ENCODE results near the gene SMTN.

The SMTN gene

GRCh38 chr22:31150615-31151014 lies 69.5 kb downstream of the SMTN start:
- H3K4me3 ChIP-seq (replicated peaks; ENCODE audit: insufficient read depth, low read length) = no peak overlapping the region
- no peak for DNase-seq (ENCODE audit: low read depth in 1 of 2, low spot score in 1 of 2)
- H3K27ac ChIP-seq (replicated peaks) = no peak overlapping the region
- no peaks in the 10 kb centered on the region for H3K27me3 ChIP-seq (ENCODE audit: insufficient read depth, poor library complexity, severe bottlenecking)
- TF ChIP-seq GABPA (IDR thresholded peaks at IDR 0.05; ENCODE audit: low read depth) (no peak), REST (IDR thresholded peaks at IDR 0.05; ENCODE audit: insufficient replicate concordance, low read depth) (no peak), POLR2AphosphoS5 (IDR thresholded peaks at IDR 0.05; ENCODE audit: low read depth) (no peak), SPI1 (IDR thresholded peaks at IDR 0.05; ENCODE audit: borderline replicate concordance, low read depth) (no peak), CTCF (IDR thresholded peaks at IDR 0.05; ENCODE audit: insufficient read depth, low read length) (no peak)

GRCh38 chr22:31151872-31152271 lies 70.8 kb downstream of the SMTN start:
- Histone ChIP-seq H3K27ac (replicated peaks) (no peak overlapping the region), H3K4me3 (replicated peaks; ENCODE audit: insufficient read depth, low read length) (no peak overlapping the region), H3K27me3 (ENCODE audit: insufficient read depth, poor library complexity, severe bottlenecking) (no peaks in the 10 kb centered on the region)
- no peak for TF ChIP-seq GABPA (IDR thresholded peaks at IDR 0.05; ENCODE audit: low read depth)
- TF ChIP-seq CTCF (IDR thresholded peaks at IDR 0.05; ENCODE audit: insufficient read depth, low read length) = no peak
- no peak for TF ChIP-seq POLR2AphosphoS5 (IDR thresholded peaks at IDR 0.05; ENCODE audit: low read depth)
- TF ChIP-seq REST (IDR thresholded peaks at IDR 0.05; ENCODE audit: insufficient replicate concordance, low read depth) = no peak
- TF ChIP-seq SPI1 (IDR thresholded peaks at IDR 0.05; ENCODE audit: borderline replicate concordance, low read depth) = no peak
- no peak for DNase-seq (ENCODE audit: low read depth in 1 of 2, low spot score in 1 of 2)

GRCh38 chr22:31153357-31153756 lies 72.2 kb downstream of the SMTN start:
- Histone ChIP-seq H3K27me3 (ENCODE audit: insufficient read depth, poor library complexity, severe bottlenecking) (no peaks in the 10 kb centered on the region), H3K4me3 (replicated peaks; ENCODE audit: insufficient read depth, low read length) (no peak overlapping the region), H3K27ac (replicated peaks) (no peak overlapping the region)
- DNase-seq (ENCODE audit: low read depth in 1 of 2, low spot score in 1 of 2) = no peak
- no peak for TF ChIP-seq SPI1 (IDR thresholded peaks at IDR 0.05; ENCODE audit: borderline replicate concordance, low read depth)

Data from HL-60 (cell line).